Endodermal cell (in vitro differentiated cells): ENCODE measurements around the gene HYCC1. TPM values are rescaled to one million over a fixed set of nuclear protein-coding genes. Genes with fewer than 3 reads are reported as not detected.

ENCODE experiments used
- DNase-seq: peaks from one replicate; pipeline ENCODE4 v3.0.0-alpha.2; 2017
- H3K27ac ChIP-seq: 2 replicates; pipeline ENCODE4 v1.5.1; 2013; ENCODE audit warnings: mild to moderate bottlenecking, low read depth, low read length, moderate library complexity
- H3K27me3 ChIP-seq: 2 replicates; pipeline ENCODE4 v1.6.1; 2013; ENCODE audit warnings: mild to moderate bottlenecking, low read length, moderate library complexity; ENCODE audit not compliant: insufficient read depth, control insufficient read depth, poor library complexity, severe bottlenecking
- H3K36me3 ChIP-seq: 2 replicates; pipeline ENCODE4 v1.7.0; 2013; ENCODE audit warnings: mild to moderate bottlenecking, low read length, moderate library complexity; ENCODE audit not compliant: control insufficient read depth, insufficient read depth
- H3K4me1 ChIP-seq: one replicate; pipeline ENCODE4 v1.7.0; 2013; ENCODE audit warnings: low read length; ENCODE audit not compliant: control insufficient read depth, insufficient read depth
- H3K4me3 ChIP-seq: 2 replicates; pipeline ENCODE4 v1.5.1; 2013; ENCODE audit warnings: mild to moderate bottlenecking, low read length, moderate library complexity
- H3K9ac ChIP-seq: 2 replicates; pipeline ENCODE4 v1.6.1; 2013; ENCODE audit warnings: mild to moderate bottlenecking, low read length, moderate library complexity; ENCODE audit not compliant: poor library complexity, severe bottlenecking; ENCODE audit errors: extremely low read depth
- H3K9me3 ChIP-seq: 2 replicates; pipeline ENCODE4 v1.6.1; 2013; ENCODE audit warnings: mild to moderate bottlenecking, low read length, moderate library complexity; ENCODE audit not compliant: control insufficient read depth
- H3K27ac Mint-ChIP-seq: 2 replicates; pipeline ENCODE4 v1.8.0; 2020; ENCODE audit warnings: mixed read lengths
- H3K27me3 Mint-ChIP-seq: 2 replicates; pipeline ENCODE4 v1.8.0; 2021; ENCODE audit warnings: mild to moderate bottlenecking, mixed read lengths; ENCODE audit not compliant: insufficient read depth
- H3K36me3 Mint-ChIP-seq: 2 replicates; pipeline ENCODE4 v1.8.0; 2020; ENCODE audit warnings: low read depth, mixed read lengths
- H3K4me1 Mint-ChIP-seq: 2 replicates; pipeline ENCODE4 v1.8.0; 2020; ENCODE audit warnings: mixed read lengths
- H3K4me3 Mint-ChIP-seq: 2 replicates; pipeline ENCODE4 v1.8.0; 2020; ENCODE audit warnings: mild to moderate bottlenecking, moderate library complexity, mixed read lengths
- H3K9me3 Mint-ChIP-seq: 2 replicates; pipeline ENCODE4 v1.8.0; 2020; ENCODE audit warnings: mild to moderate bottlenecking, mixed read lengths
- CTCF ChIP-seq: fragments of 200-600 bp; sonication (generic); conservative IDR thresholded peaks from 2 replicates; pipeline ENCODE4 v1.5.0; 2021; ENCODE audit warnings: antibody characterized with exemption, mild to moderate bottlenecking
- WGBS, 2 experiments: methylation state at CpG; one replicate each; pipeline versions ENCODE4 v1.1.5 to v1.1.7; 2013; ENCODE audit warnings: missing lambda C conversion rate in 2 of 2, mixed read lengths in 1 of 2; ENCODE audit not compliant: insufficient coverage in 1 of 2, insufficient read length in 1 of 2; 5-methylcytosine and 5-hydroxymethylcytosine counted together
- total RNA-seq, 2 donors: library from RNA; stranded (reverse); fragmentation: NEBNext Ultra II Directional in 1 of 2; extraction: Animal tissue kit (Norgen Biotek cat#: 25700) in 1 of 2; gene quantifications; 2 replicates in 1 of 2; 3 replicates in 1 of 2; pipeline ENCODE4 v1.2.1, GENCODE V29; 2021

The HYCC1 gene
- total RNA-seq, 2 donors from 2014 or later: 92.1 to 138 TPM

- H3K27ac ChIP-seq: no peak overlapping the region
- H3K4me1 ChIP-seq: no peaks in the 10 kb centered on the region
- H3K36me3 ChIP-seq: no peaks in the 10 kb centered on the region
- H3K27ac Mint-ChIP-seq: no peak overlapping the region
- H3K9ac ChIP-seq: no peak overlapping the region
- H3K27me3 ChIP-seq: no peaks in the 10 kb centered on the region
- TF ChIP-seq CTCF: no peak
- DNase-seq: no peak
- H3K4me3 ChIP-seq: no peak overlapping the region
- H3K27me3 Mint-ChIP-seq: peaks cover 2% of the 10 kb centered on the region
- H3K9me3 Mint-ChIP-seq: peaks cover 3% of the 10 kb centered on the region
- WGBS, 2 experiments: 67 to 93% methylated on average over 1 to 2 of the region's 2 CpGs
- H3K4me1 Mint-ChIP-seq: peaks cover 6% of the 10 kb centered on the region
- H3K4me3 Mint-ChIP-seq: no peak overlapping the region
- H3K36me3 Mint-ChIP-seq: no peaks in the 10 kb centered on the region
- no peaks in the 10 kb centered on the region for H3K9me3 ChIP-seq
These were observed 8.9 kb upstream of the HYCC1 start for GRCh38 chr7:23022851-23023250.

- H3K4me1 Mint-ChIP-seq: peaks cover 6% of the 10 kb centered on the region
- WGBS, 2 experiments: 86% methylated on average over 5 to 7 of the region's 7 CpGs
- H3K9ac ChIP-seq: no peak overlapping the region
- no peak overlapping the region for H3K27ac ChIP-seq
- H3K27me3 ChIP-seq: no peaks in the 10 kb centered on the region
- TF ChIP-seq CTCF: no peak
- no peak overlapping the region for H3K4me3 ChIP-seq
- no peak for DNase-seq
- no peaks in the 10 kb centered on the region for H3K9me3 ChIP-seq
- no peak overlapping the region for H3K4me3 Mint-ChIP-seq
- no peaks in the 10 kb centered on the region for H3K4me1 ChIP-seq
- H3K27me3 Mint-ChIP-seq: peaks cover 2% of the 10 kb centered on the region
- no peaks in the 10 kb centered on the region for H3K36me3 Mint-ChIP-seq
- peaks cover 3% of the 10 kb centered on the region for H3K9me3 Mint-ChIP-seq
- H3K27ac Mint-ChIP-seq: no peak overlapping the region
- H3K36me3 ChIP-seq: no peaks in the 10 kb centered on the region
These were observed 8.4 kb upstream of the HYCC1 start for GRCh38 chr7:23022258-23022769.

- Mint-ChIP-seq H3K4me1 (peaks cover 9% of the 10 kb centered on the region), H3K36me3 (no peaks in the 10 kb centered on the region), H3K9me3 (peaks cover 3% of the 10 kb centered on the region), H3K4me3 (no peak overlapping the region), H3K27ac (no peak overlapping the region), H3K27me3 (peaks cover 2% of the 10 kb centered on the region)
- Histone ChIP-seq H3K4me3 (no peak overlapping the region), H3K9ac (no peak overlapping the region), H3K9me3 (no peaks in the 10 kb centered on the region), H3K27me3 (no peaks in the 10 kb centered on the region), H3K4me1 (no peaks in the 10 kb centered on the region), H3K27ac (no peak overlapping the region), H3K36me3 (no peaks in the 10 kb centered on the region)
- TF ChIP-seq CTCF: no peak
- 100% methylated on average over 1 of the region's 1 CpG for WGBS, 2 experiments
- no peak for DNase-seq
These were observed 7.7 kb upstream of the HYCC1 start for GRCh38 chr7:23021596-23021995.
